A673 (cell line): ENCODE results near the gene PPP2R5A.

Experiments
- EZH2 ChIP-seq: fragments of 200-600 bp; sonication (generic); IDR thresholded peaks from 2 replicates; pipeline ENCODE4 v1.6.1; 2017; ENCODE audit warnings: borderline replicate concordance, low read depth, mild to moderate bottlenecking, mixed read lengths, antibody characterized with exemption, low read length; ENCODE audit not compliant: poor library complexity, severe bottlenecking
- TF ChIP-seq, protein P1 (sequence below): fragments of 300-800, 200-600 bp; sonication (generic); conservative IDR thresholded peaks from 2 replicates; pipeline ENCODE4 v1.5.1; 2017; ENCODE audit warnings: low read depth, mild to moderate bottlenecking, antibody characterized with exemption, low read length, moderate library complexity, mixed read lengths

DNA sequence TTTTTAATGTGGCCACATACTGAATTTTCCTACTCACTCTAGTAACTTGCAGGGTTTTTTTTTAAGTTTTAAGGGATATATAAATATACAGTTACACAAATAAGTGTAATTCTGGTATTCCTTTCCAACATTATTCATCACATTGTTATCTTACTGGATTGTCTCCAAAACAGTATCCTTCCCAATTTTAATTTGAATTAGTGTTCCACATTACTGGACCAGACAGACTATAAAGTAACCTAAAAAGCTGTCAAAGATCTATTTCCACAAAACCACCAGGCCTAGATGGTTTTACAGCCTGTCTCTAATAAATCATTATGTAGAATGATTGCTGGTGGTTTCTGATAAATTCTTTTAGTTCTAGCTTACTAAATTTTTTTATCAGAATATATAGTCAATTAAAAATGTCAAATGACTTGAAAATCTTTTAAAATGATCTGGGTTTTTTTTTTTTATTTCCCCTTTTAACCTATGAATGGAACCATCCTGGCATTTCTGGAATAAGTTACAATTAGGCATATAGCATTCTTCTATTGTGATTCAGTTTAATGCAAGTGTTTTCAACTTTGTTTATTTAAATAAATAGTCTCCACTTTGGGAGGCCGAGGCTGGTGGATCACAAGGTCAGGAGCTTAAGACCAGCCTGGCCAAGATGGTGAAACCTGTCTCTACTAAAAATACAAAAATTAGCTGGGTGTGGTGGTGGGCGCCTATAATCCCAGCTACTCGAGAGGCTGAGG lies 70.2 kb downstream of the PPP2R5A start:
- no peak for TF ChIP-seq EZH2
- TF ChIP-seq, protein P1, sequence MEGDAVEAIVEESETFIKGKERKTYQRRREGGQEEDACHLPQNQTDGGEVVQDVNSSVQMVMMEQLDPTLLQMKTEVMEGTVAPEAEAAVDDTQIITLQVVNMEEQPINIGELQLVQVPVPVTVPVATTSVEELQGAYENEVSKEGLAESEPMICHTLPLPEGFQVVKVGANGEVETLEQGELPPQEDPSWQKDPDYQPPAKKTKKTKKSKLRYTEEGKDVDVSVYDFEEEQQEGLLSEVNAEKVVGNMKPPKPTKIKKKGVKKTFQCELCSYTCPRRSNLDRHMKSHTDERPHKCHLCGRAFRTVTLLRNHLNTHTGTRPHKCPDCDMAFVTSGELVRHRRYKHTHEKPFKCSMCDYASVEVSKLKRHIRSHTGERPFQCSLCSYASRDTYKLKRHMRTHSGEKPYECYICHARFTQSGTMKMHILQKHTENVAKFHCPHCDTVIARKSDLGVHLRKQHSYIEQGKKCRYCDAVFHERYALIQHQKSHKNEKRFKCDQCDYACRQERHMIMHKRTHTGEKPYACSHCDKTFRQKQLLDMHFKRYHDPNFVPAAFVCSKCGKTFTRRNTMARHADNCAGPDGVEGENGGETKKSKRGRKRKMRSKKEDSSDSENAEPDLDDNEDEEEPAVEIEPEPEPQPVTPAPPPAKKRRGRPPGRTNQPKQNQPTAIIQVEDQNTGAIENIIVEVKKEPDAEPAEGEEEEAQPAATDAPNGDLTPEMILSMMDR, result no peak
